Kidney epithelial cell (primary cell): Measurements from ENCODE around the gene DIP2C. TPM values are rescaled to one million over a fixed set of nuclear protein-coding genes. Genes with fewer than 3 reads are reported as not detected.

Experiments
- DNase-seq: peaks from one replicate; pipeline ENCODE4 v3.0.0-alpha.2; 2010; ENCODE audit warnings: low read depth
- H3K27me3 ChIP-seq: 2 replicates; pipeline ENCODE4 v1.6.0; 2011; ENCODE audit warnings: low read length; ENCODE audit not compliant: control insufficient read depth, insufficient read depth
- H3K36me3 ChIP-seq: 2 replicates; pipeline ENCODE4 v1.5.1; 2011; ENCODE audit warnings: low read length; ENCODE audit not compliant: control insufficient read depth, insufficient read depth
- H3K4me3 ChIP-seq: 2 replicates; pipeline ENCODE4 v1.5.1; 2011; ENCODE audit warnings: low read depth, mild to moderate bottlenecking, control low read depth, low read length
- total RNA-seq: library from RNA; depleted of rRNA; stranded (reverse); fragments of >200 nt; gene quantifications from 2 replicates; pipeline ENCODE4 v1.2.3, GENCODE V29; 2015
- TF ChIP-seq, protein P1 (sequence below): IDR thresholded peaks from 2 replicates; pipeline ENCODE4 v1.5.1; 2011; ENCODE audit warnings: mild to moderate bottlenecking, moderate library complexity, low read length, control low read depth, inconsistent platforms; ENCODE audit not compliant: insufficient read depth, poor library complexity, severe bottlenecking

Gene DIP2C
- total RNA-seq, 1 donor from 2014 or later: 19.2 TPM

DNA sequence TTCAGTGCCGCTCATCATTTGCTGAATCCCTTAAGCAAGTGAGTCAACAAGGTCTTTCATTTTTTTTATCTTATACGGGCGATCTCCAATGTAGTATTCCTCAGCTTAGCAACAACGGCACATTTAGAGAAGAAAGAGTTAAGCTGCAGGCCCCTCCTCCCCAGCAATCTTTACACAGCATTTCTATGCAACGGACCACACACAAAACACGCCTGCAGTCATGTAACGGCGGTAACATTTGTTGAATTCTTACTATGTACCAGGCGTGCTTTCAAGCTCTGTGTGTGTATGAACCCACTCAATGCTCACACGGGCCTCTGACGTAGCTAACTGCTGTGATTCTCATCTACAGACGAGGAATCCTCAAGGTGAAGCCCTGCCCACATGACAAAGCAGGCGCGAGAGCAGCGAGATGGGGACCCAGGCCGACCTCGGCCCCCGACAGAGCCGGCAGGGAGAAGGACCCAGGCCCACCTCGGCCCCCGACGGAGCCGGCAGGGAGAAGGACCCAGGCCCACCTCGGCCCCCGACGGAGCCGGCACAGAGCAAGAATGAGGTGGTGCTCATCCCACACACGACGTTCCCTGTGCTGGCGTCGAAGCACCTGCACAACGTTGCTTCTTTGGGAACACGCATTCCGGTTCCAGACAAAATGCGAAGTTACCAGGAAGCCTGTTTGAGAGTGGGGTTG, 313.5 kb downstream of the DIP2C start:
- TF ChIP-seq, protein P1, sequence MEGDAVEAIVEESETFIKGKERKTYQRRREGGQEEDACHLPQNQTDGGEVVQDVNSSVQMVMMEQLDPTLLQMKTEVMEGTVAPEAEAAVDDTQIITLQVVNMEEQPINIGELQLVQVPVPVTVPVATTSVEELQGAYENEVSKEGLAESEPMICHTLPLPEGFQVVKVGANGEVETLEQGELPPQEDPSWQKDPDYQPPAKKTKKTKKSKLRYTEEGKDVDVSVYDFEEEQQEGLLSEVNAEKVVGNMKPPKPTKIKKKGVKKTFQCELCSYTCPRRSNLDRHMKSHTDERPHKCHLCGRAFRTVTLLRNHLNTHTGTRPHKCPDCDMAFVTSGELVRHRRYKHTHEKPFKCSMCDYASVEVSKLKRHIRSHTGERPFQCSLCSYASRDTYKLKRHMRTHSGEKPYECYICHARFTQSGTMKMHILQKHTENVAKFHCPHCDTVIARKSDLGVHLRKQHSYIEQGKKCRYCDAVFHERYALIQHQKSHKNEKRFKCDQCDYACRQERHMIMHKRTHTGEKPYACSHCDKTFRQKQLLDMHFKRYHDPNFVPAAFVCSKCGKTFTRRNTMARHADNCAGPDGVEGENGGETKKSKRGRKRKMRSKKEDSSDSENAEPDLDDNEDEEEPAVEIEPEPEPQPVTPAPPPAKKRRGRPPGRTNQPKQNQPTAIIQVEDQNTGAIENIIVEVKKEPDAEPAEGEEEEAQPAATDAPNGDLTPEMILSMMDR: no peak
- H3K4me3 ChIP-seq: no peak overlapping the region
- H3K36me3 ChIP-seq: peaks cover 1% of the 10 kb centered on the region
- H3K27me3 ChIP-seq: no peaks in the 10 kb centered on the region
- DNase-seq: no peak

DNA sequence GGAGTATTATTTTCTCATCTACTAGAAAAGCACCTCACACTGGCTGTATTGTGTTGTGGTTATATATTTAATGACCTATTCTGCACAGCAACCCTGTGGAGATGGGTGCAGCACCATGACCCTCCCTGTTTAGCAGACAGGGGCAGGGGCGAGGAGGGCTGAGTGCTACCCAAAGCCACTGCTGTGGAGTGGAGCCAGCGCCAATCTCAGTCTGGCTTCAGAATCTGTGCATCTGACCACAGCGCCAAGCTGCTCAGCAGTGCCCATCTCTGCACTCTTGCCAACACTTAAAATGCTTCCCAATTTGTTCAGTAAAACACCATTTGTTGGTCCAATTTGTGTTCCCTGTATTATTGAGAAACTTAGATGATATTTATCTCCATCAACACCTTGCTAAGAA, 315.1 kb downstream of the DIP2C start:
- DNase-seq: no peak
- Histone ChIP-seq H3K4me3 (no peak overlapping the region), H3K36me3 (peaks cover 1% of the 10 kb centered on the region), H3K27me3 (no peaks in the 10 kb centered on the region)
- TF ChIP-seq, protein P1: no peak

DNA sequence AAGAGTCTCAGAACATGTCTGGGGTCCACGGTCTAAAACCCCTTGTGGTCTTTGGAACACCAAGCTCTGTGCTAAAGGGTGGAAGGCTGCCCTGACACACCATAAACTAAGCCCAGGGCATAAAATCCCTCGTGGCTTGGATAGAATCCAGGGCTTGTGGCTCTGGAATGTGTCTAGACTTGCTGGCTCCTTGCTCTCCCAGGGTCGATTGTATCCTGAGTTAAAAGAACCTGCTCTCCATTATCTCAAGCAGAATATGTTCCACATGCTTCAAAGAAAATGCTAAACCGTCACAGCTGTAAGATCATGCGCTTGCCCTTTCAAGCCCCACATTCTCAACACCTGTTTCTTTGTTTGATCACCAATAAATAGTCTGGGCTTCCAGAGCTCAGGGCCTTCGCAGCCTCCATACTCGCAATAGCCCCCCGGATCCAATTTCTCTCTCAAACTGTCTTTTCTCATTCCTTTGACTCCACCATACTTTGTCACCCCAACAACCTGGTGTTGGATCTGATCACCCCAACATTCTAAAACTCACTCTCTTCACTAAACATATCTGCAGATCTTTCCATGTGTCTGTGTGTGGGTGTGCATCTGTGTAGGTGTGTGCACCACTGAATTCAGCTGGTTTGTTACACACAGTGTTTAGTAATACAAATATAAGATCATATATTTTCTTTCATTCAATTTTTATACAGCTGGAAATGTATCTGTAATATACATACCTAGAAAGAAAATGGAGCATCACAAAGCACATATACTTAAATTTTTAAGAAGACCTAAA, 315.8 kb downstream of the DIP2C start:
- H3K27me3 ChIP-seq: no peaks in the 10 kb centered on the region
- H3K36me3 ChIP-seq: peaks cover 1% of the 10 kb centered on the region
- TF ChIP-seq, protein P1: no peak
- H3K4me3 ChIP-seq: no peak overlapping the region
- peak; percentile 44 for DNase-seq

DNA sequence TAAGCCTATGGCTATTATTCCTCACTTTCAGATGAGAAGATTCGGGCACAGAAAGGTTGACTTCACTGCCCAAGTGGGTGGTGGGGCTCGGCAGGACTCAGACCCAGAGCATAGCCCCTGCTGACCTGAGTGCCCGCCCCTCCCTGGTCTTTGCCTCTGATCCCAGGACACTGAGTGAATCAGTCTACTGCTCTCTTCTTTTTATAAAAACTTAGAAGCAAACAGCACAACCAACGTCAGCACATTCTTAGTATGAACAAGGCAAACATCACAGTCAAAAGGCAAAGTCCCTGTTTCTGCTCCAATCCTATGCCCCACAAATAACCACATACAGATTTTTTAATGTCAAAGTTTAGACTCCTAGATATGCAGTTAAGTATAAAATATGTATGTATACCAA, 316.5 kb downstream of the DIP2C start:
- Histone ChIP-seq H3K36me3 (peaks cover 1% of the 10 kb centered on the region), H3K27me3 (no peaks in the 10 kb centered on the region), H3K4me3 (no peak overlapping the region)
- no peak for DNase-seq
- TF ChIP-seq, protein P1: no peak

DNA sequence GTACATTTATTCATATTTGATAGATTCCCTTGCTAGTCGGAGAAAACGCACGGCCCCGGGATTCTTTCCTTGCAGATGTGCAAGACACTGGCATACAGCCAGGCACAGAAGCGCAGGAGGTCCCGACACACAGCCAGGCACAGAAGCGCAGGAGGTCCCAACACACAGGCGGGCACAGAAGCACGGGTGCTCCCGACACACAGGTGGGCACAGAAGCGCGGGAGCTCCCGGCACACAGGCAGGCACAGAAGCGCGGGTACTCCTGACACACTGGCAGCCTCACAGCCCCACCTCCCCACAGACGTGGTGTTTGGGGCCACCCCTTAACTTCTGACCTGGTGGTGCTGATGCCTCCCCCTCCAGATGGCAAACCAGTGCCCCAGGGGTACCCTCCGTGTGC, 316.9 kb downstream of the DIP2C start:
- TF ChIP-seq, protein P1: no peak
- Histone ChIP-seq H3K27me3 (no peaks in the 10 kb centered on the region), H3K4me3 (no peak overlapping the region), H3K36me3 (peaks cover 1% of the 10 kb centered on the region)
- DNase-seq: no peak
